Activated CD8-positive, alpha-beta memory T cell treated with anti-CD3 and anti-CD28 coated beads, Interleukin-2, amount 10 ng/mL, durations not matched to agents 7 days and 5 days (primary cell): ENCODE measurements around the gene MPP1. TPM values are rescaled to one million over a fixed set of nuclear protein-coding genes. Genes with fewer than 3 reads are reported as not detected.
"Not testable (repeated sequence)": the region's sequence is repeated elsewhere in the genome, so short reads cannot be mapped to it uniquely, and the experiment has no call there.

Experiments
- ATAC-seq: fragments of 150-1000 bp; cut with Tn5 transposase; one replicate; pipeline ENCODE4 v1.10.0; 2021; ENCODE audit warnings: moderate library complexity
- CTCF ChIA-PET: fragments of 350-600 bp; sonication (Branson Sonifier 250); formaldehyde crosslinking; loops from one replicate; lab custom pipeline; 2021; ENCODE audit warnings: antibody characterized with exemption; lab: Charles Lee
- DNase-seq: peaks from one replicate; pipeline ENCODE4 v3.0.0-alpha.2; 2020
- H3K27ac Mint-ChIP-seq: one replicate; pipeline ENCODE4 v1.8.0; 2021; ENCODE audit warnings: mild to moderate bottlenecking, mixed read lengths
- H3K27me3 Mint-ChIP-seq: one replicate; pipeline ENCODE4 v1.8.0; 2021; ENCODE audit warnings: mixed read lengths
- H3K36me3 Mint-ChIP-seq: one replicate; pipeline ENCODE4 v1.8.0; 2021; ENCODE audit warnings: mild to moderate bottlenecking, mixed read lengths
- H3K4me1 Mint-ChIP-seq: one replicate; pipeline ENCODE4 v1.8.0; 2021; ENCODE audit warnings: mixed read lengths
- H3K4me3 Mint-ChIP-seq: one replicate; pipeline ENCODE4 v1.8.0; 2021; ENCODE audit warnings: mild to moderate bottlenecking, moderate library complexity, mixed read lengths
- H3K9me3 Mint-ChIP-seq: one replicate; pipeline ENCODE4 v1.8.0; 2022; ENCODE audit warnings: low read depth, mixed read lengths
- total RNA-seq, 2 experiments: library from RNA; stranded (reverse); gene quantifications; one replicate each; pipeline ENCODE4 v1.2.3, GENCODE V29; 2021

MPP1 gene
- total RNA-seq = 10 to 100 TPM; 29.0 to 37.4 TPM

- CTCF ChIA-PET = interaction anchor here (0.8 to 1.2 kb wide), 4 partner anchors 8 to 46 kb away, joined by 3 to 5 read pairs (median 3); no protein-coding TSS in a partner anchor
- no peaks in the 10 kb centered on the region for H3K27me3 Mint-ChIP-seq
These were observed at the start of gene MPP1 for GRCh38 chrX:154804957-154805695. TSS of gene MPP1 (minus strand) at chrX:154805485. CDS start at chrX:154805373, 112 bp downstream.

DNA sequence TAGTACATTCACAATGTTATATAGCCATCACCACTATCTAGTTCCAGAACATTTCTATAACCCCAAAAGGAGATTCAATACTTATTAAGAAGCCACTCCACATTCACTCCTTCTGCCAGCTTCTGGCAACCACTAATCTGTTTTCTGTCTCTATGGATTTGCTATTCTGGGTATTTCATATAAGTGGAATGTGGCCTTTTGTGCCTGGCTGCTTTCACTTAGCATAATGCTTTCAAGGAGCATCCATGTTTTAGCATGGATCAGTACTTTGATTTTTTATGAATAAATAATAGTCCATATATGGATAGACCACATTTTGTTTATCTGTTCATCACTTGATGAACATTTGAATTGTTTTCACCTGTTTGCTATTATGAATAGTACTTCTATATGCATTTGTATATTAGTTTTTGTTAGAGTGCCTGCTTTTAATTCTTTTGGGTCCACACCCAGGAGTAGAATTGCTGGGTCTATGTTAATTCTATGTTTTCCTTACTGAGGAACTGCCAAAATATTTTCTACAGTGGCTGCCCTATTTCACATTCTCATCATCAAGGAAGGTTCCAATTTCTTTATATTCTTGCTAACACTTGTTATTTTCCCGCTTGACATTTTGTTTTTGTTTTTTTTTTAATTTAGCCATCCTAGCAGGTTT, 45.8 kb upstream of the MPP1 start:
- CTCF ChIA-PET = interaction anchor here (0.6 kb wide), 1 partner anchor 24 kb away, joined by 3 read pairs; no protein-coding TSS in a partner anchor
- H3K4me3 Mint-ChIP-seq = no peak overlapping the region
- H3K4me1 Mint-ChIP-seq = no peaks in the 10 kb centered on the region
- peaks cover 3% of the 10 kb centered on the region for H3K27me3 Mint-ChIP-seq
- H3K9me3 Mint-ChIP-seq = no peaks in the 10 kb centered on the region
- DNase-seq (no peak), ATAC-seq (no peak)
- peaks cover 16% of the 10 kb centered on the region for H3K36me3 Mint-ChIP-seq
- no peak overlapping the region for H3K27ac Mint-ChIP-seq

More at GRCh38 chrX:154804957-154805695, at the start of gene MPP1:
- H3K4me3 Mint-ChIP-seq = peak within 1 kb of the TSS; percentile 75
- H3K27ac Mint-ChIP-seq = peak within 1 kb of the TSS; percentile 66
- H3K36me3 Mint-ChIP-seq = peaks cover 2% of the 10 kb centered on the region
- DNase-seq (peak; percentile 80), ATAC-seq (peak; percentile 98)
- no peaks in the 10 kb centered on the region for H3K9me3 Mint-ChIP-seq
- peaks cover 54% of the 10 kb centered on the region for H3K4me1 Mint-ChIP-seq

DNA sequence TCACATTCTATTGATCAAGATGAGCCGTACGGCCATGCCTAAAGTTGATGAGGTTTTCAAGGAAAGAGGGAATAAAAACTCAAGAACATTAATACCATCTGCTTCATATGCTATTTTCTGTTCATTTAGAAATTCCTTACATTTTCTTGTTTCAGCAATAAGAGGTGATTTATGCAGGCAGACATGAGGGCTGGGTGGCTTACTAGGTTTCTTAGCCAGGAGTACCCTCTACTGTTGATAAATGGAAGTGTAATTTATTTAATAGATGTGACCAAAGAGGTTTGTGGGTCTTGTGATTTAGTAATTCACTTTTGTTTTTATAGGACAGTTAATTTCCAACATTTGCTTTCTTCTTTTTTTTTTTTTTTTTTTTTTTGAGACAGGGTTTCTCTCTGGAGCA, 35.6 kb upstream of the MPP1 start:
- no peaks in the 10 kb centered on the region for H3K9me3 Mint-ChIP-seq
- H3K4me3 Mint-ChIP-seq = no peak overlapping the region
- H3K4me1 Mint-ChIP-seq = peaks cover 10% of the 10 kb centered on the region
- CTCF ChIA-PET = interaction anchor here (0.9 to 3.6 kb wide), 2 partner anchors 12 to 91 kb away, joined by 3 to 21 read pairs; partner anchors contain the start of gene GAB3
- no peaks in the 10 kb centered on the region for H3K36me3 Mint-ChIP-seq
- ATAC-seq (peak; percentile 45), DNase-seq (no peak)
- no peak overlapping the region for H3K27ac Mint-ChIP-seq
- H3K27me3 Mint-ChIP-seq = no peaks in the 10 kb centered on the region

GRCh38 chrX:154836163-154836562, 30.9 kb upstream of the MPP1 start:
- Mint-ChIP-seq H3K4me3 (no peak overlapping the region), H3K27ac (no peak overlapping the region), H3K4me1 (peaks cover 12% of the 10 kb centered on the region), H3K27me3 (no peaks in the 10 kb centered on the region), H3K36me3 (no peaks in the 10 kb centered on the region), H3K9me3 (no peaks in the 10 kb centered on the region)
- CTCF ChIA-PET = no interaction called here
- no peak for DNase-seq
- ATAC-seq = no peak

GRCh38 chrX:154834562-154834961, 29.3 kb upstream of the MPP1 start, which contains the start of gene SMIM9:
TSS of gene SMIM9 (minus strand) at chrX:154834662. CDS start at chrX:154830856, 3,806 bp downstream.
- no peaks in the 10 kb centered on the region for H3K9me3 Mint-ChIP-seq
- CTCF ChIA-PET = interaction anchor here (1.1 kb wide), 1 partner anchor 110 kb away, joined by 3 read pairs; no protein-coding TSS in a partner anchor
- peaks cover 16% of the 10 kb centered on the region for H3K4me1 Mint-ChIP-seq
- DNase-seq (no peak), ATAC-seq (no peak)
- no peak within 1 kb of the TSS for H3K4me3 Mint-ChIP-seq
- no peak within 1 kb of the TSS for H3K27ac Mint-ChIP-seq
- no peaks in the 10 kb centered on the region for H3K27me3 Mint-ChIP-seq
- H3K36me3 Mint-ChIP-seq = no peaks in the 10 kb centered on the region

DNA sequence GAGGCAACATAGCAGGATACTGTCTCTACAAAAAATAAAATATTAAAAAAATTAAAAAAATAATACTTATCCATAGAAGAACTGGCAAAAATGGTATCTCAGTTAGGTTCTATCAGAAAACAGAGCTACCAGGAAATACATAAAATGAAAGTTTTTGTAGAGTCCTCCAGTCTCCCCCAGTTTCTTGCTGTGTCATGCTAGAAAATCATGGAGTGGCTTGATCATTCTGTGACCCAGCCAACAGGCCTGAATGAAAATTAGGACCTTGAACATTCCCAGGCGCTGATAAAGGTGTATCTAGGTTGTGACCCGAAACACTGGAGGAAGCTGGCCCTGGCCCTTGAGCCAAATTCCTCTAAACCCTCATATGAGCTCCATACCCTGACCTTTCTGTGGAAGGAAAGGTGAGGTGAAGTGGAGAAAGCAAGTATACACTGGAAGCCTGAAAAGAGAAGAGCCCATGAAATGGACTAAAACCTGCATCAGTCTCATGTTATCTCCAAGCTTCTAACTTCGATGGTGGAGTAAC, 28.5 kb upstream of the MPP1 start:
- Mint-ChIP-seq H3K4me1 (peaks cover 21% of the 10 kb centered on the region), H3K36me3 (no peaks in the 10 kb centered on the region), H3K4me3 (no peak overlapping the region), H3K27ac (no peak overlapping the region), H3K9me3 (no peaks in the 10 kb centered on the region), H3K27me3 (no peaks in the 10 kb centered on the region)
- DNase-seq (no peak), ATAC-seq (no peak)
- CTCF ChIA-PET = interaction anchor here (0.6 to 1.1 kb wide), 2 partner anchors 109 to 134 kb away, joined by 3 read pairs; no protein-coding TSS in a partner anchor

- CTCF ChIA-PET = no interaction called here
- Mint-ChIP-seq H3K27ac (no peak overlapping the region), H3K36me3 (no peaks in the 10 kb centered on the region), H3K4me1 (peaks cover 25% of the 10 kb centered on the region), H3K4me3 (no peak overlapping the region), H3K27me3 (no peaks in the 10 kb centered on the region), H3K9me3 (no peaks in the 10 kb centered on the region)
- DNase-seq (no peak), ATAC-seq (no peak)
These were observed 24.7 kb upstream of the MPP1 start for GRCh38 chrX:154829926-154830442.

- H3K4me1 Mint-ChIP-seq = peaks cover 25% of the 10 kb centered on the region
- H3K9me3 Mint-ChIP-seq = no peaks in the 10 kb centered on the region
- H3K36me3 Mint-ChIP-seq = no peaks in the 10 kb centered on the region
- DNase-seq (no peak), ATAC-seq (no peak)
- CTCF ChIA-PET = interaction anchor here (0.8 kb wide), 1 partner anchor 11 kb away, joined by 3 read pairs; no protein-coding TSS in a partner anchor
- H3K27me3 Mint-ChIP-seq = no peaks in the 10 kb centered on the region
- no peak overlapping the region for H3K4me3 Mint-ChIP-seq
- H3K27ac Mint-ChIP-seq = no peak overlapping the region
These were observed 23.8 kb upstream of the MPP1 start for GRCh38 chrX:154829134-154829533.

DNA sequence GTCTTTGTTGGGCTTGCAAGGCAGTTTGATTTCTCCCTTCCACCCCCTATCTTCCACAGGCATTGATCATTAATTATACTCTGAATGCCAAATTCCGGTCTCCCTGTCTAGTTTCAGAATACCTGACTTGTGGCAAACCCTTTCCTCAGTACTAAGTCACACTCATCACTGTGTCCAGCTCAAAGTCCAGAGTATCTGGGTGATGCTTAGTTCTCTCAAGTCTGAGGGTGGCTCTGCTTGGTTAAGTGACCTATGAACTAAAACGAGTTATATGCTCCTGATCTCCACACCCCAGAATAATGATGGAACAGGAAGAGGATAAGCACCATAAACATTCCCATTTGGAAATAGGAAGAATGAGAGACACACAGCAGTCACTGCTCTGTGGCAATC, 22.7 kb upstream of the MPP1 start:
- peaks cover 2% of the 10 kb centered on the region for H3K27me3 Mint-ChIP-seq
- no peak overlapping the region for H3K4me3 Mint-ChIP-seq
- peaks cover 25% of the 10 kb centered on the region for H3K4me1 Mint-ChIP-seq
- H3K9me3 Mint-ChIP-seq = no peaks in the 10 kb centered on the region
- ATAC-seq (no peak), DNase-seq (no peak)
- no peaks in the 10 kb centered on the region for H3K36me3 Mint-ChIP-seq
- H3K27ac Mint-ChIP-seq = peak overlapping the region; percentile 19
- CTCF ChIA-PET = interaction anchor here (0.8 kb wide), 2 partner anchors 13 to 80 kb away, joined by 3 read pairs; no protein-coding TSS in a partner anchor

GRCh38 chrX:154827194-154828015, 22.1 kb upstream of the MPP1 start:
- no peaks in the 10 kb centered on the region for H3K9me3 Mint-ChIP-seq
- no peak overlapping the region for H3K4me3 Mint-ChIP-seq
- H3K27me3 Mint-ChIP-seq = peaks cover 2% of the 10 kb centered on the region
- no peaks in the 10 kb centered on the region for H3K36me3 Mint-ChIP-seq
- CTCF ChIA-PET = interaction anchor here (0.6 to 0.8 kb wide), 2 partner anchors 23 to 79 kb away, joined by 3 read pairs; no protein-coding TSS in a partner anchor
- H3K4me1 Mint-ChIP-seq = peaks cover 25% of the 10 kb centered on the region
- no peak for DNase-seq
- H3K27ac Mint-ChIP-seq = peak overlapping the region; percentile 82
- peak; percentile 77 for ATAC-seq

GRCh38 chrX:154825586-154825985, 20.3 kb upstream of the MPP1 start:
- peaks cover 25% of the 10 kb centered on the region for H3K4me1 Mint-ChIP-seq
- H3K4me3 Mint-ChIP-seq, DNase-seq, H3K9me3 Mint-ChIP-seq, H3K27ac Mint-ChIP-seq, CTCF ChIA-PET, H3K36me3 Mint-ChIP-seq, H3K27me3 Mint-ChIP-seq, ATAC-seq: not testable (repeated sequence)

DNA sequence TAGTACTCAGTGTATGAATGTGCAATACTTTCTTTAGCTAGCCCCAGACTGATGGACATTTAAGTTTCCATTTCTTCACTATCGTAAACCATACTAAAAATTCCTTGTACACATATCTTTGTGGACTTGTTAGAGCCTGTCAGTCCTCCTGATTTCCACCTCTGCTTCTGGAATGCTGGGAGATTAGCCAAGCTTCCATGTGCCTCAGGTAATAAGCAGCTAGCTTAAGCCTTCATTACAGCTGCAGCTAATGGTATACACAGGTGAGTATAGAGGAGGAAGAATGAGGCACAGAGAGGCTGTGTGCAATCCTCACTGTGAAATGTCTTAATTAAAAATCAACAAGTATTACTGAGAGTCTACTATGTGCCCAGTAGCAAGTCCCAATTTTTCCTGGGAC, 19.4 kb upstream of the MPP1 start:
- H3K4me3 Mint-ChIP-seq = no peak overlapping the region
- H3K27ac Mint-ChIP-seq = no peak overlapping the region
- no peaks in the 10 kb centered on the region for H3K36me3 Mint-ChIP-seq
- no peak for ATAC-seq
- CTCF ChIA-PET = no interaction called here
- no peak for DNase-seq
- peaks cover 21% of the 10 kb centered on the region for H3K4me1 Mint-ChIP-seq
- H3K27me3 Mint-ChIP-seq = peaks cover 7% of the 10 kb centered on the region
- H3K9me3 Mint-ChIP-seq = no peaks in the 10 kb centered on the region
